ENCODE results near the gene JMJD7.

JMJD7 gene

DNA sequence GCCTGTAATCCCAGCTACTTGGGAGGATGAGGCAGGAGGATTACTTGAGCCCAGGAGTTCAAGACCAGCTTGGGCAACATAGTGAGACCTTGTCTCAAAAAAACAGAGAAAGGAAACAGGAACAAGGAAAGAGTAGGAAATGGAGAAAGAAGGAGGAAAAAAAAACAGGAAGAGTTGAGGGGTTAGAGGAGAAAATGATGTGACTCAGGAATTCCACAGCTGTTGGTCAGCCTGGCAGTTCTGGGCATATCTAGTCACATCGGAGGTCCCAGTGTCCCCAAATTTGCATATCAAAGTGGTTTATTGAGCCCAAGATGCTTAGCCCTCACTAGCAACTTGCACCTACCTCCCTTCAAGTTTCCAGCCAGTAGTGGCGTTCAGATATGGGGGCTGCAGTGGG, 18.8 kb upstream of the JMJD7 start:
- TF ChIP-seq, protein P1, sequence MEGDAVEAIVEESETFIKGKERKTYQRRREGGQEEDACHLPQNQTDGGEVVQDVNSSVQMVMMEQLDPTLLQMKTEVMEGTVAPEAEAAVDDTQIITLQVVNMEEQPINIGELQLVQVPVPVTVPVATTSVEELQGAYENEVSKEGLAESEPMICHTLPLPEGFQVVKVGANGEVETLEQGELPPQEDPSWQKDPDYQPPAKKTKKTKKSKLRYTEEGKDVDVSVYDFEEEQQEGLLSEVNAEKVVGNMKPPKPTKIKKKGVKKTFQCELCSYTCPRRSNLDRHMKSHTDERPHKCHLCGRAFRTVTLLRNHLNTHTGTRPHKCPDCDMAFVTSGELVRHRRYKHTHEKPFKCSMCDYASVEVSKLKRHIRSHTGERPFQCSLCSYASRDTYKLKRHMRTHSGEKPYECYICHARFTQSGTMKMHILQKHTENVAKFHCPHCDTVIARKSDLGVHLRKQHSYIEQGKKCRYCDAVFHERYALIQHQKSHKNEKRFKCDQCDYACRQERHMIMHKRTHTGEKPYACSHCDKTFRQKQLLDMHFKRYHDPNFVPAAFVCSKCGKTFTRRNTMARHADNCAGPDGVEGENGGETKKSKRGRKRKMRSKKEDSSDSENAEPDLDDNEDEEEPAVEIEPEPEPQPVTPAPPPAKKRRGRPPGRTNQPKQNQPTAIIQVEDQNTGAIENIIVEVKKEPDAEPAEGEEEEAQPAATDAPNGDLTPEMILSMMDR (IDR thresholded peaks at IDR 0.05; ENCODE audit: low read depth, low read length) = no peak
- no peak overlapping the region for H3K4me3 ChIP-seq (replicated peaks in 1 of 2; ENCODE audit: low read depth in 2 of 2, low read length in 2 of 2)
- no peak for DNase-seq (ENCODE audit: low read depth in 2 of 2)

DNA sequence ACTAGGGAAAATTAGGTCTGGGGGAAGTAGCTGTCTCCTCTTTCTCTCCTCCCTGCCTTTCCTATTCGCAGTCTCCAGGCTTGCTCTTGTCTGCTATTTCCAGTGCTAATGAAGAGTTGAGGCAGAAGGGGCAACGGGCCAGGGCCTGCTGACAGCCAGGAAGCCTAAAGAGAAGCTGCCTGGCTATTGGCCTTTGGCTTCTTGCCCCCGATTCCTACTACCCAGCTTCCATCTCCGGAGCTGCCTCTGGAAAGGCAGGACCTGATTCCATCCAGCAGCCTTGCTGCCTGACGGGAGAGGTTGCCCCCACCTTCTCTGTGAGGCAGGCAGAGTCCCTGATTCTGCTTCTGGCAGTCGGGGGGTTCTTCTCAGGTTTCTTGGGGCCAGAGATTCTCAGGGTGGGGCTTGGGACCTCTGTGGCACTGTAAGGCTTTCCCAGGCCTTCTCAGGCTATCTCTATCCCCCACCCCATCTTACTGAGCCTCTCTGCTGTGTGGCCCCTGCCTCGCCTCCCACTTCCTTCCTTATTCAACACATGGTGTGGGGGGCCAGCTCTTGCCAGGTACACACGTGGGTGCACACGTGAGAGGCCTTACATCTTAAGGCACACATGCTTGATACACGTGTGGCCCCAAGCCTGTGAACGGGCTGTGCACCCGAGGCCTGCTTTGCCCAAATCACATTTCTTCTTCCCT, 18.2 kb upstream of the JMJD7 start:
- TF ChIP-seq, protein P1 (IDR thresholded peaks at IDR 0.05; ENCODE audit: low read depth, low read length) = no peak
- no peak for DNase-seq (ENCODE audit: low read depth in 2 of 2)
- H3K4me3 ChIP-seq (replicated peaks in 1 of 2; ENCODE audit: low read depth in 2 of 2, low read length in 2 of 2) = no peak overlapping the region

DNA sequence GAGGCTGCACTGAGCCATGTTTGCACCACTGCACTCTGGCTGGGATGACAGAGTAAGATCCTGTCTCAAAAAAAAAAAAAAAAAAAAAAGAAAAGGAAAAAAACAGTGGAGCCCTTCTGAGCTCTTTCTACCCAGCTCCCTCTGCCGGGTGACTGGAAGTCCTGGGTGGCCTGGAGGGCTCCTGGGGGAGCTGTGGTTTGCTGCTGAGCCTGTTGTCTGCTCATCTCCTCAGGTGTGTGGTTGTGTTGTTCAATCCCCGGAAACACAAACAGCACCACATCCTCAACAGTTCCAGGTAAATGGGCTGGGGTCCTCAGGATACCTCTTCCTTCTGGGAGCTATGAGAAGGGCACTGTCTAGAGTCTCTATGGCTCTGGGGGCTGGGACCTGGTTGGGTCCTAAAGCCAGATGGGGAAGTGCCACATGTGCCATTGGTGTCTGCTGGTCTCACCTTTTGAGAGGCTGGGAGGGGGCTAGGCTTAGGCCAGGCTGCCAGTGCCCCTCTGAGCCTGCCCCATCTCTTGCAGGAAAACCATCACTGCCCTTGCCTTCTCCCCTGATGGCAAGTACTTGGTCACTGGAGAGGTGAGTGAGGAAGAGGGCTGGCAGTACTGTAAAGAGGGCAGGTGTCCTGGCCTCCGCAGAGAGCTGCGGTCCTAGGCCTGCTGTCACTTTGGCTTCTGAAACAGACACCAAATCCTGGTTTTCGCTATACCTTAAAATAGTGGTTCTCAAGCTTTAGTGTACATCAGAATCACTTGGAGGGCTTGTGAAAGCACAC, 17.1 kb upstream of the JMJD7 start:
- H3K4me3 ChIP-seq (replicated peaks in 1 of 2; ENCODE audit: low read depth in 2 of 2, low read length in 2 of 2) = no peak overlapping the region
- no peak for DNase-seq (ENCODE audit: low read depth in 2 of 2)
- TF ChIP-seq, protein P1 (IDR thresholded peaks at IDR 0.05; ENCODE audit: low read depth, low read length) = no peak

DNA sequence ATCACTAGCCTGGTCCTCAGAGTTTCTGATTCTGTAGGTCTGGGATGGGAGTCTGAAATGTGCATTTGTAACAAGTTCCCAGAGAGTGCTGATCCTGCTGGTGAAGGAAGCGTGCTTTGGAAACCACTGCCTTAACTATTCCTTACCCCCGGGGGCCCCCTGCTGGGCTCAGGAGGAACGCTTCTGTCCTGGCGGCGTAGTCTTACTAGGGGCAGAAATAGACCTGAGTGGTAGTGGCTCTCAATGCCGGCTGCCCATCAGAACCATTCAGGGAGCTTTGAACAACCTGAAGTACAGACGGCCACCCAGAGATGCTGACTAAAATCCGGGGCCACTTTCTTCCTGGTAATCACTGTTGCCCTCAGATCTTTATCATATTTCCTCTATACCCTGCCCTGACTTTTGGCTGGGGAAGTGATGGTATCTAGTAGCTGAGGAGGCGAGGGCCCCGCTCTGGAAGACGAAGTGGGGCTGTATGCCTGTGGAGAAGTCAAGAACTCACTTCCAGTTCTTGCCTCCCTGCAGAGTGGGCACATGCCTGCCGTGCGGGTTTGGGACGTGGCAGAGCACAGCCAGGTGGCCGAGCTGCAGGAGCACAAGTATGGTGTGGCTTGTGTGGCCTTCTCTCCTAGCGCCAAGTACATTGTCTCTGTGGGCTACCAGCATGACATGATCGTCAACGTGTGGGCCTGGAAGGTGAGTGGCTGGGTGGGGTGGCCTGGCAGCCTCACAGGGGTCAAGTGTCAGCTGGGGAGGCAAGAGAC, 16.3 kb upstream of the JMJD7 start:
- TF ChIP-seq, protein P1 (IDR thresholded peaks at IDR 0.05; ENCODE audit: low read depth, low read length) = peak; percentile 89
- H3K4me3 ChIP-seq (replicated peaks in 1 of 2; ENCODE audit: low read depth in 2 of 2, low read length in 2 of 2) = no peak overlapping the region
- DNase-seq (ENCODE audit: low read depth in 2 of 2) = peak; percentile 90 to 92

DNA sequence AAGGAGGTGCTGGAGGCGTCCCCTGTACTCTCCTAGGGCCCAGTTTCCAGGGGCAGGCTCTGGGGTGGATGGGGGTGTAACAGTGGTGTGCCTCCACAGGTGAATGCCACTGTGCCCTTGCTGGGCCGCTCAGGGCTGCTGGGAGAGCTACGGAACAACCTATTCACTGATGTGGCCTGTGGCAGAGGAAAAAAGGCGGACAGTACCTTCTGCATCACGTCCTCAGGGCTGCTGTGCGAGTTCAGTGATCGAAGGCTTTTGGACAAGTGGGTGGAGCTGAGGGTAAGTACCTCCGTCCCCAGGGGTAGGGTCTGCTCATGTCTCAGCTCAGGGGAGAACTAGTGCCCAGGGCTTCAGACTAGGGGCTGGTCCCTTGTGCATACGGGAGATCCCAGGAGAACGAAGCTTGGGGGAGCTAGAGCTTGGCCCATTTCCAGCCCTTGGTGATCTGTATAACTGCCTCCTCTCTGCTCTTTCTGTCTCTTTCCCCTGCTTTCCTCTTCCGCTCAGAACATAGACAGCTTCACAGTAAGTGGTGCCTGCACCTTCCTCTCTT, 15.0 kb upstream of the JMJD7 start:
- TF ChIP-seq, protein P1 (IDR thresholded peaks at IDR 0.05; ENCODE audit: low read depth, low read length) = no peak

DNA sequence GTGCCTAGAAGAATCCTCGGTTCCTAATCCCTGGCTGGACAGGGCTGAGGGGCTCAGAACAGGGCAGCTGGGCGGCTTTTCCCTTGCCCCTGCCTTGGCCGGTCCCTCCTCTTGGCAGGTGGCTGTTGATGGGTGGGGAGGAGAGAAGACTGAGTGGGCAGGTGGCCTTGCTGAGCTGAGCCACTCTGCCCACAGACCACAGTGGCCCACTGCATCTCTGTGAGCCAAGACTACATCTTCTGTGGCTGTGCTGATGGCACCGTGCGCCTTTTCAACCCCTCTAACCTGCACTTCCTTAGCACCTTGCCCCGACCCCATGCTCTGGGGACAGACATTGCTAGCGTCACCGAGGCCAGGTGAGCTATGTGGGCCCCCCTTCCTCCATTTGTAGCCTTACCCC, 14.5 kb upstream of the JMJD7 start:
- DNase-seq (ENCODE audit: low read depth in 2 of 2) = no peak
- TF ChIP-seq, protein P1 (IDR thresholded peaks at IDR 0.05; ENCODE audit: low read depth, low read length) = no peak
- H3K4me3 ChIP-seq (replicated peaks in 1 of 2; ENCODE audit: low read depth in 2 of 2, low read length in 2 of 2) = no peak overlapping the region

More for the DNA sequence above, 15.0 kb upstream of the JMJD7 start:
- no peak for DNase-seq (ENCODE audit: low read depth in 2 of 2)
- H3K4me3 ChIP-seq (replicated peaks in 1 of 2; ENCODE audit: low read depth in 2 of 2, low read length in 2 of 2) = no peak overlapping the region

Data from cardiac fibroblast (primary cell).